Measurements from ENCODE around the gene NRSN2.
"Not testable (repeated sequence)": the region's sequence is repeated elsewhere in the genome, so short reads cannot be mapped to it uniquely, and the experiment has no call there.

The NRSN2 gene

DNA sequence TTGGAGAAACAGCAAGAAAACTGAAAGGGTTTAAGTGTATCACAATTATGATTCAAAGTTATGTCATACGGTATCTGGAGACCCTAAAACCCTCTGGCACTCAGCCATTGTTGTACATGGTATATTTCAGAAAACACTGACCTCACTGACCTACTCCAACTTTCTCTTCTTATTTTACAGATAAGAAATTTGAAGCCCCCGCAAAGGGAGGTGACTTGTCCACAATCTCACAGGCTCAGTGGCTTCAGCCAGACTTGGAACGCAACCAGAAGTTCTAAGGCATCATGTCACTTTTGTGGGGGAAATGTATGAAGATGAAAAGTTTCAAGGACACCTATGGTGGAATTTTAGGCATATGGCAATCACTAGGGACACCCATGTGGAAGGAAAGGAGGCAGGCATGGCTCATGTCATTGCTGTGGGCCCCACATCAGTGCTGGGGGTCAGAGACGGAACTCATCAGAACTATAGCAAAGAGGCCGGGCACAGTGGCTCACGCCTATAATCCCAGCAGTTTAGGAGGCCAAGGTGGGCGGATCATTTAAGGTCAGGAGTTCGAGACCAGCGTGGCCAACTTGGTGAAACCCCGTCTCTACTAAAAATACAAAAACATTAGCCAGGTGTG is 28.5 kb downstream of the NRSN2 start:
- no peak for TF ChIP-seq SUZ12 (IDR thresholded peaks at IDR 0.05; ENCODE audit: extremely low read depth, insufficient read depth, insufficient read length)
- no peak for TF ChIP-seq ZNF274 (IDR thresholded peaks at IDR 0.05; ENCODE audit: low read depth, low read length)
- H3K4me1 ChIP-seq (ENCODE audit: insufficient read depth, insufficient read length), result peaks cover 16% of the 10 kb centered on the region
- H3K9me3 ChIP-seq (ENCODE audit: insufficient read depth, low read length), result no peaks in the 10 kb centered on the region
- H3K27me3 ChIP-seq (ENCODE audit: insufficient read depth, insufficient read length), result no peaks in the 10 kb centered on the region
- no peak overlapping the region for H3K4me3 ChIP-seq (ENCODE audit: insufficient read length, low read depth)
- no peak for DNase-seq (ENCODE audit: low read depth, low spot score)
- no peak overlapping the region for H3K9ac ChIP-seq (ENCODE audit: insufficient read length, low read depth)
- H3K36me3 ChIP-seq (ENCODE audit: insufficient read depth, insufficient read length, low read length), result no peaks in the 10 kb centered on the region

DNA sequence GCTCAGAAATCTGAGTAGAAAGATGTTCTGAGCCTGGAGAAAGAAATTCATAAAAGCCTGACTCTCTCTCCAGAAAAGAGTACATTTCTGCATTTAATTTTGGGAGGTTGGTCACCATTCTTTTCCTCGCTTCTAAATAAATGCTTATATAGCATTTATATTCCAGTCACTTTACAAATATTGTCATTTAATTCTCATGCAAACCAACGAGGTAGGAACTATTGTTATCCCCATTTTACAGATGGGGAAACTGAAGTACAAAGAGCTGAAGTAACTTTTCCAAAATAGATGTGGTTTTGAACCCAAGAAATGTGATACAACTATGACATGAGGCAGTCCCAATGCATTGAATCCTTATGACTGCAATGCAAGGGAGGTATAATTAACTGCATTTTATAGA is 29.2 kb downstream of the NRSN2 start:
- peaks cover 13% of the 10 kb centered on the region for H3K4me1 ChIP-seq (ENCODE audit: insufficient read depth, insufficient read length)
- no peak overlapping the region for H3K4me3 ChIP-seq (ENCODE audit: insufficient read length, low read depth)
- H3K36me3 ChIP-seq (ENCODE audit: insufficient read depth, insufficient read length, low read length), result no peaks in the 10 kb centered on the region
- DNase-seq (ENCODE audit: low read depth, low spot score), result no peak
- TF ChIP-seq ZNF274 (IDR thresholded peaks at IDR 0.05; ENCODE audit: low read depth, low read length) (no peak), SUZ12 (IDR thresholded peaks at IDR 0.05; ENCODE audit: extremely low read depth, insufficient read depth, insufficient read length) (no peak), YY1 (IDR thresholded peaks at IDR 0.05; ENCODE audit: insufficient read depth, insufficient read length) (no peak)
- H3K9me3 ChIP-seq (ENCODE audit: insufficient read depth, low read length), result no peaks in the 10 kb centered on the region
- no peak overlapping the region for H3K9ac ChIP-seq (ENCODE audit: insufficient read length, low read depth)
- H3K27me3 ChIP-seq (ENCODE audit: insufficient read depth, insufficient read length), result peaks cover under 1% of the 10 kb centered on the region

DNA sequence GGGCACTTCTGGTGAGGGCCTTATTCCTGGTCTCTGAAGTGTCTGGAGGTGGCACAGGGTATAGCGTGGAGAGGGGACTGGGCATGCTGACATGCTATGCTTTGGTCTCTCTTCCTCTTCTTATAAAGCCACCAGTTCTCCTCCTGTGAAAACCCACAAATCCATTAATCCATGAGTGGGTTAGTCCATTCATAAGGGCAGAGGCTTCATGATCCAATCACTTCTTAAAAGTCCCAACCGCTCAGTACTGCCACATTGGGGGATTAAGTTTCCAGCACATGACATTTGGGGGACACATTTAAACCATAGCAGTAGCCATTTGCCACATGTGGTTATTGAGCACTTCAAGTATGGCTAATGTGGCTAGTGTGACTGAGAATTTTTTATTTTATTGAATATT is 29.8 kb downstream of the NRSN2 start:
- H3K4me1 ChIP-seq (ENCODE audit: insufficient read depth, insufficient read length), result peaks cover 8% of the 10 kb centered on the region

DNA sequence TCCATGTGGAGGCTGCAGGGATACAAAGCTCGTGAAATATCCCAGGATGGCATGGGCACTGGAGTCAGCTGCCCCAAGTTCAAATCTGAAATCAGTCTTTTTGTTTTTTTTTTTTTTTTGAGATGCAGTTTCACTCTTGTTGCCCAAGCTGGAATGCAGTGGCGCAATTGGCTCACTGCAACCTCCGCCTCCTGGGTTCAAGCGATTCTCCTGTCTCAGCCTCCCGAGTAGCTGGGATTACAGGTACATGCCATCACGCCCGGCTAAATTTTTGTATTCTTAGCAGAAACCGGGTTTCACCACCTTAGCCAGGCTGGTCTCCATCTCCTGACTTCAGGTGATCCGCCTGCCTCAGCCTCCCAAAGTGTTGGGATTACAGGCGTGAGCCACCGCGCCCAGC is 30.7 kb downstream of the NRSN2 start:
- H3K4me1 ChIP-seq (ENCODE audit: insufficient read depth, insufficient read length), result not testable (repeated sequence)

More for the DNA sequence above, 29.8 kb downstream of the NRSN2 start:
- TF ChIP-seq SUZ12 (IDR thresholded peaks at IDR 0.05; ENCODE audit: extremely low read depth, insufficient read depth, insufficient read length) (no peak), YY1 (IDR thresholded peaks at IDR 0.05; ENCODE audit: insufficient read depth, insufficient read length) (no peak), ZNF274 (IDR thresholded peaks at IDR 0.05; ENCODE audit: low read depth, low read length) (no peak)
- no peaks in the 10 kb centered on the region for H3K9me3 ChIP-seq (ENCODE audit: insufficient read depth, low read length)
- peaks cover 7% of the 10 kb centered on the region for H3K27me3 ChIP-seq (ENCODE audit: insufficient read depth, insufficient read length)
- no peak overlapping the region for H3K4me3 ChIP-seq (ENCODE audit: insufficient read length, low read depth)
- DNase-seq (ENCODE audit: low read depth, low spot score), result no peak
- H3K36me3 ChIP-seq (ENCODE audit: insufficient read depth, insufficient read length, low read length), result no peaks in the 10 kb centered on the region
- H3K9ac ChIP-seq (ENCODE audit: insufficient read length, low read depth), result no peak overlapping the region

DNA sequence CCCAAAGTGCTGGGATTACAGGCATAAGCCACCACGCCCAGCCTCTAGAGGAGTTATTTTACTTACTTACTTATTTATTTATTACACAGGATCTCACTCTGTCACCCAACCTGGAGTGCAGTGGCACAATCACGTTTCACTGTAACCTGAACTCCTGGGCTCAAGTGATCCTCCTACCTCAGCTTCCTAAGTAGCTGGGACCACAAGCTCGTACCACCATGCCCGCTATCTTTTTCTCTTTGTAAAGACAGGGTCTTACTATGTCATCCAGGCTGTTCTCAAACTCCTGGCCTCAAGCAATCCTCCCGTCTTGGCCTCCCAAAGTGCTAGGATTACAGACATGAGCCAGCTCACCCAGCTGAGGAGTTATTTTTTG is 32.0 kb downstream of the NRSN2 start:
- peaks cover 1% of the 10 kb centered on the region for H3K4me1 ChIP-seq (ENCODE audit: insufficient read depth, insufficient read length)
- no peaks in the 10 kb centered on the region for H3K9me3 ChIP-seq (ENCODE audit: insufficient read depth, low read length)
- no peak overlapping the region for H3K9ac ChIP-seq (ENCODE audit: insufficient read length, low read depth)
- H3K4me3 ChIP-seq (ENCODE audit: insufficient read length, low read depth), result no peak overlapping the region
- TF ChIP-seq ZNF274 (IDR thresholded peaks at IDR 0.05; ENCODE audit: low read depth, low read length) (no peak), YY1 (IDR thresholded peaks at IDR 0.05; ENCODE audit: insufficient read depth, insufficient read length) (no peak), SUZ12 (IDR thresholded peaks at IDR 0.05; ENCODE audit: extremely low read depth, insufficient read depth, insufficient read length) (no peak)
- peaks cover 12% of the 10 kb centered on the region for H3K27me3 ChIP-seq (ENCODE audit: insufficient read depth, insufficient read length)
- no peak for DNase-seq (ENCODE audit: low read depth, low spot score)
- H3K36me3 ChIP-seq (ENCODE audit: insufficient read depth, insufficient read length, low read length), result no peaks in the 10 kb centered on the region

More for the DNA sequence above, 30.7 kb downstream of the NRSN2 start:
- H3K4me3 ChIP-seq (ENCODE audit: insufficient read length, low read depth); DNase-seq (ENCODE audit: low read depth, low spot score); H3K9ac ChIP-seq (ENCODE audit: insufficient read length, low read depth); H3K9me3 ChIP-seq (ENCODE audit: insufficient read depth, low read length); H3K36me3 ChIP-seq (ENCODE audit: insufficient read depth, insufficient read length, low read length): not testable (repeated sequence)
- peaks cover 12% of the 10 kb centered on the region for H3K27me3 ChIP-seq (ENCODE audit: insufficient read depth, insufficient read length)

DNA sequence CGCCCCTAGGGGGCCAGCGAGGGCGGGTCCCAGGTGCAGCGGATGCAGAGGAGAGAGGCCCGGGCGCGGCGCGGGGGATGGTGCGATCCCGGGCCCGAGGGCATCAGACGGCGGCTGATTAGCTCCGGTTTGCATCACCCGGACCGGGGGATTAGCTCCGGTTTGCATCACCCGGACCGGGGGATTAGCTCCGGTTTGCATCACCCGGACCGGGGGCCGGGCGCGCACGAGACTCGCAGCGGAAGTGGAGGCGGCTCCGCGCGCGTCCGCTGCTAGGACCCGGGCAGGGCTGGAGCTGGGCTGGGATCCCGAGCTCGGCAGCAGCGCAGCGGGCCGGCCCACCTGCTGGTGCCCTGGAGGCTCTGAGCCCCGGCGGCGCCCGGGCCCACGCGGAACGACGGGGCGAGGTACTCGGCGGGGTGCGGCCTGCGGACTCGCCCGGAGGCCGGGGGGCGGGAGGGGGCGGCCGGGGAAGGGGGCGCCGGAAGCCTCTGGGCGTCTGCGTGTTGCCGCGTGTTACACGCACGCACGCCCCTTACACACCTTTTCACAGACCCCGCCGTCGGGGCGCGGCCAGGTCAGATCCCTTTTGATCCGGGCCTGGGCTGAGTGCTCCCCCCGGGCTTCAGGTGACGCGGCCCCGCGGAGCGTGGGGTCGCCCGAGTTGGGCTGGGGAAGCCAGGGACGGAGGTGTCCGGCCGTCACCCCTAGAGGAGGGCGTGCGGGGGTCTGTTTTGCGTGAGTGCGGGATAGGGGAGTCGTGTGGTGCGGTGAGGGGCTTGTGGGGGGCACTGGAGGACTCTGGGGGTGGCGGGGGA is 34.1 kb downstream of the NRSN2 start:
- H3K36me3 ChIP-seq (ENCODE audit: insufficient read depth, insufficient read length, low read length), result no peaks in the 10 kb centered on the region
- no peaks in the 10 kb centered on the region for H3K9me3 ChIP-seq (ENCODE audit: insufficient read depth, low read length)
- H3K27me3 ChIP-seq (ENCODE audit: insufficient read depth, insufficient read length), result peaks cover 12% of the 10 kb centered on the region
- H3K9ac ChIP-seq (ENCODE audit: insufficient read length, low read depth), result peak overlapping the region; percentile 56
- peak overlapping the region; percentile 60 for H3K4me3 ChIP-seq (ENCODE audit: insufficient read length, low read depth)
- TF ChIP-seq YY1 (IDR thresholded peaks at IDR 0.05; ENCODE audit: insufficient read depth, insufficient read length) (no peak), SUZ12 (IDR thresholded peaks at IDR 0.05; ENCODE audit: extremely low read depth, insufficient read depth, insufficient read length) (no peak), ZNF274 (IDR thresholded peaks at IDR 0.05; ENCODE audit: low read depth, low read length) (no peak)
- DNase-seq (ENCODE audit: low read depth, low spot score), result peak; percentile 33
- peaks cover 1% of the 10 kb centered on the region for H3K4me1 ChIP-seq (ENCODE audit: insufficient read depth, insufficient read length)

DNA sequence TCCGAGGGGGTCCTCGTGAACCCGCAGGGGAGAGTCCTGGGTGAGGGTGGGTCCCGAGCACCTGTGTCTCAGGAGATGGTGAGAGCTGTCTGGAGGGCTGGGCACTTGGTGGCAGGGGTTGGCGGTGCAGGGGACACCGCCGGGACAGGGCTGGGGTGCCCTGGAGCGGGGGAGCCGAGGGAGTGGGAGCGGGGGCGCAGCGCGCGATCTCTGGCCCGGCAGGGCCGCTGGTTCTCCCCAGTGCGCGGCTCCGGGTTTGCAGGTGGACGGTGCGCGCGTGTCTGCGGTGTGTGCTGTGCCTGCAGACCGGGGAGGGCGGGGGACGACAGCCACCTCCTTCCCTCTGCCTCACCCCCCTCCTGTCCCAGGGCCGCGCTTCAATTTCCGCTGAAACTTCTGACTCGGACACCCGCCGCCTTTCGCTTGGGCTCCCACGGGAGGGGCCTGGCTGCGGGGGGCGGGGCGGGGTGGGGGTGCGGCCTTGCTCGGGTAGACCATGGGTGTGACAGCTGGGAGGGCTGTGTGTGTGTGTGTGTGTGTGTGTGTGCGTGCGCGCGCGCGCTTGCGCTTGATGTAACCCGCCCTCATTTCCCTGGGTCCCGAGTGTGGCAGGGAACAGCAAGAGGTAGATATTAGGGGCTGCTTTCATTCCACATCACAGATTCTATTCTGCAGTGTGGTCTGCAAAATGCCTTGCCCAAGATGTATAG is 34.8 kb downstream of the NRSN2 start:
- Histone ChIP-seq H3K36me3 (ENCODE audit: insufficient read depth, insufficient read length, low read length) (no peaks in the 10 kb centered on the region), H3K4me1 (ENCODE audit: insufficient read depth, insufficient read length) (peaks cover 1% of the 10 kb centered on the region), H3K9ac (ENCODE audit: insufficient read length, low read depth) (peak overlapping the region; percentile 56), H3K27me3 (ENCODE audit: insufficient read depth, insufficient read length) (peaks cover 12% of the 10 kb centered on the region), H3K4me3 (ENCODE audit: insufficient read length, low read depth) (peak overlapping the region; percentile 60), H3K9me3 (ENCODE audit: insufficient read depth, low read length) (no peaks in the 10 kb centered on the region)
- TF ChIP-seq YY1 (IDR thresholded peaks at IDR 0.05; ENCODE audit: insufficient read depth, insufficient read length) (no peak), ZNF274 (IDR thresholded peaks at IDR 0.05; ENCODE audit: low read depth, low read length) (no peak), SUZ12 (IDR thresholded peaks at IDR 0.05; ENCODE audit: extremely low read depth, insufficient read depth, insufficient read length) (no peak)
- no peak for DNase-seq (ENCODE audit: low read depth, low spot score)

Measured in NT2/D1 (cell line).